HepG2 (cell line): ENCODE results near the gene ZNF48. TPM values are rescaled to one million over a fixed set of nuclear protein-coding genes. Genes with fewer than 3 reads are reported as not detected.
A peak's percentile ranks its signal among the peaks of the same experiment; 100 is the strongest.

Experiments used
- ATF1 ChIP-seq: IDR thresholded peaks from 2 replicates; pipeline ENCODE4 v1.6.1; 2016; ENCODE audit warnings: mild to moderate bottlenecking, control low read depth
- CCDC6 ChIP-seq: sonication (generic); formaldehyde crosslinking; IDR thresholded peaks from 2 replicates; pipeline ENCODE4 v1.8.1; 2022; ENCODE audit warnings: mild to moderate bottlenecking, missing genetic modification reagents, moderate library complexity
- KLF9 ChIP-seq: IDR thresholded peaks from 2 replicates; pipeline ENCODE4 v1.6.1; 2016; ENCODE audit warnings: low read depth
- SMYD3 ChIP-seq: sonication (generic); formaldehyde crosslinking; IDR thresholded peaks from 2 replicates; pipeline ENCODE4 v1.8.1; 2023; ENCODE audit warnings: mild to moderate bottlenecking, missing genetic modification reagents
- ZC3H13 ChIP-seq: sonication (generic); formaldehyde crosslinking; IDR thresholded peaks from 2 replicates; pipeline ENCODE4 v1.8.1; 2023; ENCODE audit warnings: mild to moderate bottlenecking, missing genetic modification reagents, moderate library complexity
- ZC3H4 ChIP-seq: sonication (generic); formaldehyde crosslinking; IDR thresholded peaks from 2 replicates; pipeline ENCODE4 v1.4.0; 2020; ENCODE audit warnings: missing genetic modification reagents, borderline replicate concordance
- ZFAT ChIP-seq: sonication (generic); formaldehyde crosslinking; conservative IDR thresholded peaks from 2 replicates; pipeline ENCODE4 v1.8.1; 2023; ENCODE audit warnings: missing genetic modification reagents, inconsistent platforms
- ZNF207 ChIP-seq: fragments of 450-650 bp; IDR thresholded peaks from 2 replicates; pipeline ENCODE4 v1.6.1; 2016; ENCODE audit warnings: antibody characterized with exemption, borderline replicate concordance
- ZNF274 ChIP-seq: sonication (generic); formaldehyde crosslinking; IDR thresholded peaks from 2 replicates; pipeline ENCODE4 v1.5.1; 2020; ENCODE audit warnings: mild to moderate bottlenecking, missing genetic modification reagents
- polyA plus RNA-seq, 8 experiments: library from polyadenylated mRNA; depleted of rRNA in 3 of 8; stranded (reverse) in 7 of 8; unstranded in 1 of 8; fragments of >200 nt; fragmentation: Illumina TruSeq in 4 of 8; extraction: Trizol in 4 of 8; gene quantifications; 2 replicates each; pipeline versions ENCODE4 v1.2.1 to v1.2.3, GENCODE V29; 2011 to 2016; ENCODE audit warnings: low read depth in 4 of 8, missing spikeins in 1 of 8, mixed read lengths in 1 of 8; ENCODE audit not compliant: insufficient read depth in 1 of 8
- total RNA-seq, 5 experiments: library from RNA; depleted of rRNA; stranded (reverse); fragments of >200 nt; fragmentation: Illumina TruSeq; extraction: Trizol; gene quantifications; 2 replicates each; pipeline ENCODE4 v1.2.3, GENCODE V29; 2016; ENCODE audit warnings: low read depth in 1 of 5
- TF ChIP-seq, protein P1 (sequence below): sonication (generic); formaldehyde crosslinking; IDR thresholded peaks from 2 replicates; pipeline ENCODE4 v1.4.0; 2020; ENCODE audit warnings: low read depth, mild to moderate bottlenecking, missing genetic modification reagents
- TF ChIP-seq, protein P2 (sequence below): sonication (generic); formaldehyde crosslinking; conservative IDR thresholded peaks from 2 replicates; pipeline ENCODE4 v1.8.0; 2022; ENCODE audit warnings: low read depth, missing genetic modification reagents
- TF ChIP-seq, protein P3 (sequence below): sonication (generic); formaldehyde crosslinking; IDR thresholded peaks from 2 replicates; pipeline ENCODE4 v1.4.0; 2020; ENCODE audit warnings: missing genetic modification reagents, borderline replicate concordance
- TF ChIP-seq, protein P4 (sequence below): sonication (generic); formaldehyde crosslinking; IDR thresholded peaks from 2 replicates; pipeline ENCODE4 v1.4.0; 2020; ENCODE audit warnings: low read depth, missing genetic modification reagents
- TF ChIP-seq, protein P5 (sequence below), 2 experiments: sonication (generic) in 1 of 2; formaldehyde crosslinking in 1 of 2; IDR thresholded peaks; 2 replicates each; pipeline versions ENCODE4 v1.4.0 to v1.6.1; 2016 to 2020; ENCODE audit warnings: borderline replicate concordance in 1 of 2, low read depth in 1 of 2, mild to moderate bottlenecking in 1 of 2, missing genetic modification reagents in 1 of 2

The ZNF48 gene
- total and polyA plus RNA-seq, 2 of the 13 experiments (the other 11 are each of a cell fraction or from before 2014, with no cell fraction given) = 9.9 to 12.3 TPM

DNA sequence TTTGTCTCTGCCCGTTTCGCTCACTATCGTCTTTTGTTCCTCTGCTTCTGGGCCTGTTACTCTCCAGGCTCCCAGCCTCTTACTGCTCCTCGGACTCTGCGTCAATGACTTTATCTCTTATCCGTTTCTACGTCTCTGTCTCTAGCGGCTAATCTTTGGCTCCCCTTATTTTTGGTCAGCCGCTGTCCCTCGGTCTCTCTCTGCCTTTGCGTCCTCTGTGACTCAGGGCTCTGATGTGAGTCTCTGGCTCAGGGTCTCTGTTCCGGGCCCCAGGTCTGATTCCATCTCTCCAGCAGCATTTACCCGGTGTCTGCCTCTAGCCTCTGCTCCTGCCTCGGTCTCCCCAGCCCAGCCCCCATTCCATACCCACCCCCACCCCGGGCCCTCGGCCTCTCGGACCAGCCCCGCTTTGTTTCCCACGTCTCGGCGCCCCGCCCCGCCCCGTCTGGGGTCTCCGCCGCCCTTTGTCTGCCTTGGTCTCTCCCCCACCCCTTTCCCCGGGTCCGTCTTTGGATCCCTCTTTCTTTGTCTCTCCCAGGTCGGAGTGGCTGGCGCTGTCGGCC is 547 bp upstream of the ZNF48 start (continued):
- no peak for TF ChIP-seq ZC3H4 (CRISPR knock-in tag)
- TF ChIP-seq KLF9 (CRISPR knock-in tag) = no peak
- TF ChIP-seq, protein P1, sequence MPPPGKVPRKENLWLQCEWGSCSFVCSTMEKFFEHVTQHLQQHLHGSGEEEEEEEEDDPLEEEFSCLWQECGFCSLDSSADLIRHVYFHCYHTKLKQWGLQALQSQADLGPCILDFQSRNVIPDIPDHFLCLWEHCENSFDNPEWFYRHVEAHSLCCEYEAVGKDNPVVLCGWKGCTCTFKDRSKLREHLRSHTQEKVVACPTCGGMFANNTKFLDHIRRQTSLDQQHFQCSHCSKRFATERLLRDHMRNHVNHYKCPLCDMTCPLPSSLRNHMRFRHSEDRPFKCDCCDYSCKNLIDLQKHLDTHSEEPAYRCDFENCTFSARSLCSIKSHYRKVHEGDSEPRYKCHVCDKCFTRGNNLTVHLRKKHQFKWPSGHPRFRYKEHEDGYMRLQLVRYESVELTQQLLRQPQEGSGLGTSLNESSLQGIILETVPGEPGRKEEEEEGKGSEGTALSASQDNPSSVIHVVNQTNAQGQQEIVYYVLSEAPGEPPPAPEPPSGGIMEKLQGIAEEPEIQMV (CRISPR knock-in tag) = no peak
- TF ChIP-seq, protein P2, sequence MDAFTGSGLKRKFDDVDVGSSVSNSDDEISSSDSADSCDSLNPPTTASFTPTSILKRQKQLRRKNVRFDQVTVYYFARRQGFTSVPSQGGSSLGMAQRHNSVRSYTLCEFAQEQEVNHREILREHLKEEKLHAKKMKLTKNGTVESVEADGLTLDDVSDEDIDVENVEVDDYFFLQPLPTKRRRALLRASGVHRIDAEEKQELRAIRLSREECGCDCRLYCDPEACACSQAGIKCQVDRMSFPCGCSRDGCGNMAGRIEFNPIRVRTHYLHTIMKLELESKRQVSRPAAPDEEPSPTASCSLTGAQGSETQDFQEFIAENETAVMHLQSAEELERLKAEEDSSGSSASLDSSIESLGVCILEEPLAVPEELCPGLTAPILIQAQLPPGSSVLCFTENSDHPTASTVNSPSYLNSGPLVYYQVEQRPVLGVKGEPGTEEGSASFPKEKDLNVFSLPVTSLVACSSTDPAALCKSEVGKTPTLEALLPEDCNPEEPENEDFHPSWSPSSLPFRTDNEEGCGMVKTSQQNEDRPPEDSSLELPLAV (CRISPR knock-in tag) = no peak
- TF ChIP-seq CCDC6 (CRISPR knock-in tag) = no peak
- no peak for TF ChIP-seq SMYD3 (CRISPR knock-in tag)
- peak; percentile 65; the same call in 1 of the 2 replicates for TF ChIP-seq ZNF274
- 0 out of 2 replicates have a peak, but pooled peaks have one; percentile 56 for TF ChIP-seq ZC3H13 (CRISPR knock-in tag)
- TF ChIP-seq, protein P3, sequence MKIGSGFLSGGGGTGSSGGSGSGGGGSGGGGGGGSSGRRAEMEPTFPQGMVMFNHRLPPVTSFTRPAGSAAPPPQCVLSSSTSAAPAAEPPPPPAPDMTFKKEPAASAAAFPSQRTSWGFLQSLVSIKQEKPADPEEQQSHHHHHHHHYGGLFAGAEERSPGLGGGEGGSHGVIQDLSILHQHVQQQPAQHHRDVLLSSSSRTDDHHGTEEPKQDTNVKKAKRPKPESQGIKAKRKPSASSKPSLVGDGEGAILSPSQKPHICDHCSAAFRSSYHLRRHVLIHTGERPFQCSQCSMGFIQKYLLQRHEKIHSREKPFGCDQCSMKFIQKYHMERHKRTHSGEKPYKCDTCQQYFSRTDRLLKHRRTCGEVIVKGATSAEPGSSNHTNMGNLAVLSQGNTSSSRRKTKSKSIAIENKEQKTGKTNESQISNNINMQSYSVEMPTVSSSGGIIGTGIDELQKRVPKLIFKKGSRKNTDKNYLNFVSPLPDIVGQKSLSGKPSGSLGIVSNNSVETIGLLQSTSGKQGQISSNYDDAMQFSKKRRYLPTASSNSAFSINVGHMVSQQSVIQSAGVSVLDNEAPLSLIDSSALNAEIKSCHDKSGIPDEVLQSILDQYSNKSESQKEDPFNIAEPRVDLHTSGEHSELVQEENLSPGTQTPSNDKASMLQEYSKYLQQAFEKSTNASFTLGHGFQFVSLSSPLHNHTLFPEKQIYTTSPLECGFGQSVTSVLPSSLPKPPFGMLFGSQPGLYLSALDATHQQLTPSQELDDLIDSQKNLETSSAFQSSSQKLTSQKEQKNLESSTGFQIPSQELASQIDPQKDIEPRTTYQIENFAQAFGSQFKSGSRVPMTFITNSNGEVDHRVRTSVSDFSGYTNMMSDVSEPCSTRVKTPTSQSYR (CRISPR knock-in tag) = no peak
- TF ChIP-seq, protein P4, sequence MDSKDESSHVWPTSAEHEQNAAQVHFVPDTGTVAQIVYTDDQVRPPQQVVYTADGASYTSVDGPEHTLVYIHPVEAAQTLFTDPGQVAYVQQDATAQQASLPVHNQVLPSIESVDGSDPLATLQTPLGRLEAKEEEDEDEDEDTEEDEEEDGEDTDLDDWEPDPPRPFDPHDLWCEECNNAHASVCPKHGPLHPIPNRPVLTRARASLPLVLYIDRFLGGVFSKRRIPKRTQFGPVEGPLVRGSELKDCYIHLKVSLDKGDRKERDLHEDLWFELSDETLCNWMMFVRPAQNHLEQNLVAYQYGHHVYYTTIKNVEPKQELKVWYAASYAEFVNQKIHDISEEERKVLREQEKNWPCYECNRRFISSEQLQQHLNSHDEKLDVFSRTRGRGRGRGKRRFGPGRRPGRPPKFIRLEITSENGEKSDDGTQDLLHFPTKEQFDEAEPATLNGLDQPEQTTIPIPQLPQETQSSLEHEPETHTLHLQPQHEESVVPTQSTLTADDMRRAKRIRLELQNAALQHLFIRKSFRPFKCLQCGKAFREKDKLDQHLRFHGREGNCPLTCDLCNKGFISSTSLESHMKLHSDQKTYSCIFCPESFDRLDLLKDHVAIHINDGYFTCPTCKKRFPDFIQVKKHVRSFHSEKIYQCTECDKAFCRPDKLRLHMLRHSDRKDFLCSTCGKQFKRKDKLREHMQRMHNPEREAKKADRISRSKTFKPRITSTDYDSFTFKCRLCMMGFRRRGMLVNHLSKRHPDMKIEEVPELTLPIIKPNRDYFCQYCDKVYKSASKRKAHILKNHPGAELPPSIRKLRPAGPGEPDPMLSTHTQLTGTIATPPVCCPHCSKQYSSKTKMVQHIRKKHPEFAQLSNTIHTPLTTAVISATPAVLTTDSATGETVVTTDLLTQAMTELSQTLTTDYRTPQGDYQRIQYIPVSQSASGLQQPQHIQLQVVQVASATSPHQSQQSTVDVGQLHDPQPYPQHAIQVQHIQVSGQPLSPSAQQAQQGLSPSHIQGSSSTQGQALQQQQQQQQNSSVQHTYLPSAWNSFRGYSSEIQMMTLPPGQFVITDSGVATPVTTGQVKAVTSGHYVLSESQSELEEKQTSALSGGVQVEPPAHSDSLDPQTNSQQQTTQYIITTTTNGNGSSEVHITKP (CRISPR knock-in tag) = 0 out of 2 replicates have a peak, but pooled peaks have one; percentile 42
- TF ChIP-seq, protein P5, sequence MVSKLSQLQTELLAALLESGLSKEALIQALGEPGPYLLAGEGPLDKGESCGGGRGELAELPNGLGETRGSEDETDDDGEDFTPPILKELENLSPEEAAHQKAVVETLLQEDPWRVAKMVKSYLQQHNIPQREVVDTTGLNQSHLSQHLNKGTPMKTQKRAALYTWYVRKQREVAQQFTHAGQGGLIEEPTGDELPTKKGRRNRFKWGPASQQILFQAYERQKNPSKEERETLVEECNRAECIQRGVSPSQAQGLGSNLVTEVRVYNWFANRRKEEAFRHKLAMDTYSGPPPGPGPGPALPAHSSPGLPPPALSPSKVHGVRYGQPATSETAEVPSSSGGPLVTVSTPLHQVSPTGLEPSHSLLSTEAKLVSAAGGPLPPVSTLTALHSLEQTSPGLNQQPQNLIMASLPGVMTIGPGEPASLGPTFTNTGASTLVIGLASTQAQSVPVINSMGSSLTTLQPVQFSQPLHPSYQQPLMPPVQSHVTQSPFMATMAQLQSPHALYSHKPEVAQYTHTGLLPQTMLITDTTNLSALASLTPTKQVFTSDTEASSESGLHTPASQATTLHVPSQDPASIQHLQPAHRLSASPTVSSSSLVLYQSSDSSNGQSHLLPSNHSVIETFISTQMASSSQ (IDR thresholded peaks at IDR 0.05; ENCODE audit: low read depth) = no peak
- TF ChIP-seq, protein P5 (CRISPR knock-in tag; IDR thresholded peaks at IDR 0.05; ENCODE audit: borderline replicate concordance) = no peak
- TF ChIP-seq ZFAT (CRISPR knock-in tag) = no peak
- no peak for TF ChIP-seq ZNF207
- no peak for TF ChIP-seq ATF1 (CRISPR knock-in tag)
